Stimulated activated CD8-positive, alpha-beta memory T cell treated with anti-CD3 and anti-CD28 coated beads, Interleukin-15, amount 100 ng/mL, for 1 hour (primary cell): ENCODE results near the gene PMEPA1.

Experiments used
- DNase-seq: peaks from one replicate; pipeline ENCODE4 v3.0.0-alpha.2; 2020; ENCODE audit warnings: low read depth

Gene PMEPA1

DNA sequence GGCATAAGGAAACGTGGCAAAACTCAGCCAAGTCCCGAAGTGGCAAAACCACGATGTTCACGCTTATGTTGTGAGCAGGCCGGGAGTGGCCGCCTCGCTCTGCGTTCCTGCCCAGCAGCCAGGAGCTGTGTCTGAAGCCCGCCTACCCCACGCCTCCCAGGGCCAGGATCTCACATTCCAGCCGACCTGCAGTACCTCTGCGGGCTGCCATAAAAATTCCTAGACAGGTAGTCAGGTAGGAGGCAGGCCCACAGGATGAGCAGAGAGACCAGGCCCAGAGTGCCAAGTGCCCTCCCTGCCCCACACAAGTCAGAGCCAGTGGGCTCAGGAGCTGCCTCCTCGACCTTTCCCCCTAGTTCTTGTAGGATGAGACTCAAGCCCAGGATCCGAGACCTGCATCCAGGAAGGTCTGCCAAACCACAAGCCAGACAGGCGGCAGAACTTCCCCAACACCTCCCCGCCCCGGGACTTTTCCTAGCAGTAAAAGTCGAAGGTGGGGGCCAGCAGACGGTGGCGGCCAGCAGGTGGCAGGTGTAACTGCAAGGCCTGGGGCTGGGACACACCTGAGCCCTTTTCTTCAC, 16.7 kb downstream of the PMEPA1 start:
- no peak for DNase-seq

DNA sequence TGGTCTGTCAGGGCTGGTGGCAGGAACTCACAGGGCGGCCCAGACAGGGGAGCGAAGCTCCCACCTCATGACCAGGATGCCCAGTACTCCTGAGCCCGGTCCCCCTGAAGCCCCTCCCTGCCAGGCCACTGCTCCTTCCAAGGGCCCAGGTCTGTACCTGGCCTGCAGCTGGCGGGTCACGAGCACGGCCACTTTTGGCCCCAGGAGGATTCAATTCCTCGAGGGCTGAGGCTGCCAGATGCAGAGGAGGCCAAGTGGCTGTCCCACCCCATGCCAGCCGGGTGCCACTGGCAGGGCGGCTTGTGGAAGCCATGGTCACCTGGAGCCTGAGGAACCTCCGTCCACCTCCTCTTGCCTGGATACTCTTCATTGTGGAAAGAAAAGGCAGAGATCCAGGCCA, 17.4 kb downstream of the PMEPA1 start:
- no peak for DNase-seq

DNA sequence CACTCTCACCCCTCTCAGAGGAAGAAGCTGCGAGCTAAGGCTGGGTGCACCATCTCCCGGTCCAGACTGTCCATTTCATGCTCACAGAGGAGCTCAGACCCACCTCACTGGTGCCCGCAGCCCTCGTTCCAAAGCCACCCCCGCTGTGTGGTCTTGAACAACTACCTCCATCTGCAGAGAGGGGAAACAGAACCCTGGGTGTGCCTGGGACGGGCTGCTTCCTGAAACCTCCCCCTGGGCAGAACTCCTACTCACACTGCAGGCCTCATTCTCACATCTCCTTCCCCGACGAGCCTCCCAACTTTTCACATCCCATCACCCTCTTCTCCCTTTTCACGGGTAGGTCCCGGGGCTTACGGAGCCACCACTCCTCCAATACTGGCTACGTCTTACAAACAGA, 18.1 kb downstream of the PMEPA1 start:
- DNase-seq: no peak

- DNase-seq: no peak
These were observed 19.3 kb downstream of the PMEPA1 start for GRCh38 chr20:57690525-57690924.

GRCh38 chr20:57689745-57690481, 19.9 kb downstream of the PMEPA1 start:
- no peak for DNase-seq

DNA sequence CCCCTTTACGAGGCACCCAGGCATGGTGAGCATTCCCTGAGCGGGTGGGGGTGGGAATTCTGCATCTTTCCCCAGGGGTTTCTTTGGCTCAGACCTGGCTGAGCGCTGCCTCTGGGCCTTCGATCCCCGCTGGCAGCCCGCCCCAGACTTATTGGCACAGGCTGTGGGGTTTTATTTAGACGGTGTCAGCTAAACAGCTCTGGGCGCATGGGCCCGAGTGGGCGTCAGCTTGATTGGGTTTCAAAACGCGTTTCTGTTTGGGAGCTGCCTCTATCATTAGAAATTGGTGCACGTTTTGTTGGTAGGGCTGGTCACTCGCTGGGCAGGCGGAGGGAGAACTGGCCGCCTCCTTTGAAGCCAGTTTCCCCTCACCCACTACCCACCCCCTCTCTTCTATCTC, 21.0 kb downstream of the PMEPA1 start:
- DNase-seq: no peak

- DNase-seq: no peak
These were observed 21.5 kb downstream of the PMEPA1 start for GRCh38 chr20:57688295-57688694.

GRCh38 chr20:57686931-57687652, 22.7 kb downstream of the PMEPA1 start:
- DNase-seq: no peak

DNA sequence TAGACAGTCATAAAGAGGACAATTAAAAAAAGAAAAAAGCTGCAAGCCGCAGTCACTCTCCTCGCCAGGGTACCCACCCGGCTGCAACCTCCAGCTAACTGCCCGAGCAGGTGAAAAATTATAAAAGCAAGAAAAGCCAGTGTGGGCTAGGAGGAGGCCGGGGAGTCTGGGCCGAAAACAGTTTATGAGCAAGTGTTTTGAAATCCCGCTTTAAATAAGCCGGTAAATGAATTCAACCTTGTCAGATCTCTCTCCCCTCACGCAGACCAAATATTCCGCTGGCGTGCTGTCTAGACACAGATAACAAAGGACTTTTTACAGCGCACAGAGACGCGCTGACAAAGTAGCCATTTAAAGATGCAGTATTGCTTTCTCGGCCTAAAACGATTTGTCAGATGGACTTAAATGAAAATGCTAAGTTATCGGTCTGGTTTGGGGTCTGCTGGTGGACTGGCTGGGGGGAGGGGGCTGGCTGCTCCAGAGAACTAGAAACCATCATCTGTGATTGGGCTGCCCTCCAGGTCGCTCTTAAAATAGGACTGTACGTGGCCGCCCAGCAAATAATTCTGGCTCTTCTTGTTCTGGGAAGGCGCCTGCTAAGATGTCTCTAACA, 24.6 kb downstream of the PMEPA1 start:
- DNase-seq: no peak

- no peak for DNase-seq
These were observed 25.0 kb downstream of the PMEPA1 start for GRCh38 chr20:57684808-57685140.

DNA sequence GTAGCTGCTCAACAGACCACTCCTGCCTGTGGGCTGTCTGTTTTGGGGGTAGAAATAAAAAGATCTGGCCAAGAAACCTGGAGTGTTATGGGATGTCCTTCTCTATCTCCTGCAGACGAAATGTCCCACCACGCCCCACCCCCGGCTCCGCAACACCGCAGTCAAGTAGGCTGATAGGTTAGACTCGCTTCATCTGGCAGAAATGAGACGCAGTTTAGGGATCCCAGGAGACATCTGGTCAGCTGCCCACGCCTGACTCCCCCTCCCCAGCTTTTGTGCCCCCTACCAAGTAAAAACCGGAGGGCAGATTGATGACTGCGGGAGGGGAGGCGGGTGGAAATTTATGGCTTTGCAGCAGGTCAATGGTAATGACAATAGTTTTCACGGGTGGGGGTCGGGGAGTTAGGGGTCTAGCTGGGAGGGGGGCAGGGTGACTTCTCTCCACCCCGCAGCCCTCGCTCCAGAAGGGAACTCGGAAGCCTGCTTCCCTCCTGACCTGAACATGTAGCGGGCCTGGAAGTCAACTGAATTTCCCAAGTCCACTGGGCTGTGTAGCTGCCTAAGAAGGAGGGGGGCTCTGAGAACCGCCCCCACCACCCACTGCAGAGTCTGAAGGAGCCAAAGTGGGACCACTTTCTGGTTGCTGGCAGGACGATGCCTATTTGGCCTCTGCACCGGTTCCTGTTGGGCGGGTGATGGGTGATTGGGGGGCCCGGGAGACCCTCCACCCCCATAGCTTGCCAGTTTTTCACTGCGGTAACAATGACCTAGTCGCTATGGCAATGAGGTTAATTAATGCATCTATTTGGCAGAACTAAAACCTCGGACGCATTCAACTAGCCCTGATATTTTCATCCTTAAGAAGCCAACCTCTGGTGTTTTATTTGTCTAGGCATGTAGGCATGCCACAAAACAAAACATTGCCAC, 25.7 kb downstream of the PMEPA1 start:
- DNase-seq: no peak

DNA sequence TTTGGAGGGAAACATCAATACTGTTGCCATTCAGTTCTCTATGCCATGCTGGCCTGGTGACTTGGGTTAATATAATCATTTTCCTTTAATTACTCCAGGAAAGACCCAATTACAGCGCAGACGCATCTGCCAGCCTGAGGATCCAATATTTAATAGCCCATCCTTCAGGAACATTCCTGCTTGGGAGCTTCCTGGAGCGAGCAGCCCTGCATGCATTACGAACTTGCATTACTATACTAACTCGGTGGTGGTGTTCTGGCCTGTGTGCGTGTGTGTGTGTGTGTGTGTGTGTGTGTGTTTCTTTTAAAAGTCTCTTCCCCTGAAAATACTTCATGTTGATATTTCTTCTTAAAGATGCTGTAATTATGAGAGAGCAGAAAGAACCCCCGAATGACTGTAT, 26.5 kb downstream of the PMEPA1 start:
- DNase-seq: no peak

GRCh38 chr20:57682184-57683101, 27.4 kb downstream of the PMEPA1 start:
- no peak for DNase-seq

DNA sequence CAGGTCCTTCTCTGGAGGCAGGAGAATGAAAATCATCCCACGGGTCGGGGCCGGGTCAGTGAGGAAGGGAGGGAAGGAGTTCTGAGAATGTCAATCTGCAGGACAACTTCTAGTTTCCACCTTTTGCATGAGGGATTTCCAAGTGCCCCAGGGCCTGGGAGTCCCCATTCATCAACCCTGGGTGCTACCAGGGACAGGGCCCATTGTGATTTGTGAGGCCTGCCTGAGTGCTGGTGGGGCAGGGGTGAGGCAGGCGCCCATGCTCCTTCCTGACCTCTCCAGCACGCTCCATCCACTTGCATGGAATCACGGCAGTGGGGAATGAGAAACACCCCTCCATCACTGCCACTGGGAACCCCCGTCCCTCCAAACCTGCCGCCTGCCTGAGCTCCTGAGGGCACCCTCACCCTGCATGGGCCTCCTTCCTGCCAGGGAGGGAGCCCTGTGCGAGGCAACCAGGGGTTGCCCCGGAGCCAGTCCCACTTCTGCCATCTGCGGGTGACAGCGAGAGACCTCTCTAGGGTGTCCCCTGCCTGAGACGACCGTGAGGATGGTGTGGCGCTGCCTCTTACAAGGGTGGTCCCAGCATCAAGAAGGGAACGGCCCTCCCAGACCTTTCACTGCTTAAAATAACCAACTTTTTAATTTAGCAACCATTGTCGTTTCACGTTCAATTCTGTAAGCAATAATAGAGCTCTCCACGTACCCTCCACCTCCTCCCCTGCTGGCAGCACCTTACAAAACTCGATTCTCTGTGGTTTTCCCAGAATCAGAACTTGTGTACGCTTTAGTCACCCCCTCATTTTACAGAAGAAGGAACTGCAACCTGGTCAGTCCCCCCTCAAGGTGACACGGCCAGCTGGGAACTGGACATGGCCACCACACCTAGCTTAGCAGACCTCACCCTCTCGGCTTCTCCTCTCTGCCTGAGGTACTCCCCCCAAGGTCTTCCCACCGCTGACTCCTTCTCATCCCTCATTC, 28.6 kb downstream of the PMEPA1 start:
- DNase-seq: no peak

DNA sequence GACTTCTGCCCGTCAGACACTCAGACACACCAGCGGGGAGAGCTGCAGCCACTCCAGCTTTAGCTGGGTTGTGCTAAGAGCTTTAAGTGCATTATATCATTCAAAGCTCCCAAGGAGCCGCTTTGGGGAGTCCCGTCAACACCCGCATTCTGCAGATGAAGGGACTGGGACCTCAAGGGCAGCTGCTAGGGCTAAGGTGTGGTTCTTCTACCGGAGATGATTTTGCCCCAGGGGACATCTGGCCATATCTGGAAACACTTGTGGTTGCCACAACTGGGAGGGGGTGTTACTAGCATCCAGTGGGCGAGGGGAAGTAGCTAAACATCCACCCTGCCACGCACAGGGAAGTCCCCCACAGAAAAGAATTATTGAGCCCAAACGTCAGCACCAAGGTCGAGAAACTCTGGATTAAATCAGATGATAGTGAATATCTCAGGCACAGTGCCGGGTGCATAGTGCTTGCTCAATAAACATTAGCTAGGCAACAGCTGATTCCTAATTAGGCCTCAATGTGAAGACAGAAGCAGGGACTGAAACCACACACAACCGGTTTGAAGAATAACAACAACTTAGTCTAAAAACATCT, 29.6 kb downstream of the PMEPA1 start:
- no peak for DNase-seq

DNA sequence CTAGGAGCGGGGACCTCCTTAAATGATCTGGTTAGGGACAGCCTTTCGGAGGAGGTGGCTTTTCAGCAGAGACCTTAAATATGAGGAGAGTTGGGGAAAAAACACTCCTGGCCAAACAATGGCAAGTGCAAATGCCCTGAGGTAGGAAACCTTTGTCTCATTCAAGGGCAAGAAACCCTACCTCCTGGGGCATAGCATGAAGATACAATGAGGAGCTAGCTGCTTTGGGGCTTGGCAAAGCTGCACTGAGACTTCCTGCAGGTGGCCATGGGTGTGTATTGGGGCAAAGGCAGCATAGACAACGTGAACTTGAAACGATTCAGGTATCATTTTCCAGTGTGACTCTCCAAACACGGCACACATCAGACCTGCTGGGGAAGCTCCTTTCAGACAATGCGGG, 30.7 kb downstream of the PMEPA1 start:
- no peak for DNase-seq

DNA sequence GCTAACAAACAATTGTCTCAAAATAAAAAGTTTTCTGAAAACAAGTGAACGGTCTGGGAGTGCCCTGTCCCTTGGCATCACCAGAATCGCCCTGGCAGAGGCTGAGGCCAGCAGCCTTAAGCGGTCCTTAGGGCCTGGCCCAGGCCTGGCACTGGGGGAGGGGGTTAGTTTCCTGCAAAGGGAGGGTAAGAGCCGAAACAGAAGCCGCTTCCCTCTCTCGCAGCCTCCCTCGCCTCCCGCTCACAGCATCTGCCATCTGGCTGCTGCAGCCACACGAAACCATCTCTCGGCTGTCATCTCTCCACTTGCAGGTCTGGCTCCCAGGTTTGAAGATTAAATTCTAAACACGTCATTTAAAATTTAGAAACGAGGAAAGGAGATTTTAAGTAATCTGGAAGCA, 31.5 kb downstream of the PMEPA1 start:
- DNase-seq: no peak

GRCh38 chr20:57677584-57677982, 32.2 kb downstream of the PMEPA1 start:
- no peak for DNase-seq
